Activated CD8-positive, alpha-beta memory T cell treated with anti-CD3 and anti-CD28 coated beads, Interleukin-2, amount 50 U/mL, for 24 hours (primary cell): ENCODE measurements around the gene GNGT1.
"Not testable (repeated sequence)": the region's sequence is repeated elsewhere in the genome, so short reads cannot be mapped to it uniquely, and the experiment has no call there.

Experiments used
- DNase-seq: peaks from one replicate; pipeline ENCODE4 v3.0.0-alpha.2; 2020; ENCODE audit errors: extremely low read depth

The GNGT1 gene

DNA sequence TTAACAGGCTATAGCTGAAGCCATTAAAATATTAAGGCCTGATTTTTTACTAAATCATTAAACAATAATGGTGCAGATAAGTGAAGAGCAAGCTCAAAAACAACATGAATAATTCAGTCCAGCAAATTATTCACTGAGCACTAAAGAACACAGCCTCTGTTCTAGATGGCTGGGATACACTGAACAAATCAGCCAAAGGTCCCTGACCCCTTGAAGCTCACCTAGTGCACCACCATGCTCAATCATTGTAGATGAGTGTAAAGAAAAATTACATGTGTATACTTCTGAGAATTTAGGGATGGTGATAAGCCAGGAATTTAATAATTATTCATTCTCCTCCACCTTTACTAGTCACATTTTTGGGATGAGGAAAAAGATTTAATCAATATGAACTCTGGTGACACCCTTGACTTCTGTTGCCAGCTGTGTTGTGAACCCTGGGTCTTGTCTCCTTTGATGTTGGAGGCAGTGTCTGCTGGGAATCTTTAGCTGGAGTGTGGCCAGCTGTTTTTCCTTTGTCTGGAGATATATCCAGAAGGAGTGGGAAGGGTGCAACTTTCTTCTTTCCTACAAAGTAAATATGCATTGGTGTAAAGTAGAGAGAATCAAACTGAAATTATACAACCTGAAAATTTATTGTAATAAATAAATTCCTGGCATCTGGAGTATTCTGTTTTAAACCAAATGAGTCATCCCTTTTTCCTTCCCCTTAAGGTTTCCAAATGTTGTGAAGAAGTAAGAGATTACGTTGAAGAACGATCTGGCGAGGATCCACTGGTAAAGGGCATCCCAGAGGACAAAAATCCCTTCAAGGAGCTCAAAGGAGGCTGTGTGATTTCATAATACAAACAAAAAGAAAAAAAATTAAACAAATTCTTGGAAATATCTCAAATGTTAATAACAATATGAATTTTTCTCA is 4.0 kb downstream of the GNGT1 start:
- no peak for DNase-seq

DNA sequence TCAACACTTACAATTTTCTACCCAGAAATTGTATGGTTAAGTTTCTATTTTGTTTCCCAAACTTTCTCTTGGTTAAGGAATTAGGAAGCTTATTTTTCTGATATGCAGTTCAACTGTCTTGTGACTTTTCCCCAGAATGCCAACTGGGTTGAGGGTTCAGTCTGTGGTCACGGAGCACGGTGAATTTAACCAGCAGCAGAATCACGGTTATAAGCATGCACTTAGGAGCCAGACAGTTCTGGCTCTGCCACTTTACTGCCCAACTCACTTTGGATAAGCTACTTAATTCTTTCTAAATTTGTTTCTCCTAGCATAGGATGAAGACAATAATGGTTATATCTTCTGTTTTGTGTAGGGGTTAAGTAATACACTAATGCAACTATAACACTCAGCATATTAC is 4.9 kb downstream of the GNGT1 start:
- DNase-seq: not testable (repeated sequence)

DNA sequence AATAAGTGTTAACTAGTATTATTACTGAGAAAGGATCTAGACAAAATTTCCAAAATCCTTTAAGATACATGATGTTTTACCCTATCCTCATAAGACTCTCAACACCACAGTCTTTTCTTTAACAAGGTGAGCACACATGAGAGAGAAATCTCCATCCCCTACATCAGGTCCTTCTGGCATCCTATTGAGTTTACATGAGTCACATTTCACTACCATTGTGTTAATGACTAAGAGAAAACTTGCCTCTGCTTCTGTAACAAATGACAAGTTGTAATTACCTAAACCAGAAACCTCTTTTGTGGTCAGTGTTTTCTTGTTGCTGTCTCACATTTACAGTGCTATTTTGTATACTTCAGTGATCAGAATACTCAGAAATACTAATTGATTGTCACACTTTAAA is 5.3 kb downstream of the GNGT1 start:
- not testable (repeated sequence) for DNase-seq

DNA sequence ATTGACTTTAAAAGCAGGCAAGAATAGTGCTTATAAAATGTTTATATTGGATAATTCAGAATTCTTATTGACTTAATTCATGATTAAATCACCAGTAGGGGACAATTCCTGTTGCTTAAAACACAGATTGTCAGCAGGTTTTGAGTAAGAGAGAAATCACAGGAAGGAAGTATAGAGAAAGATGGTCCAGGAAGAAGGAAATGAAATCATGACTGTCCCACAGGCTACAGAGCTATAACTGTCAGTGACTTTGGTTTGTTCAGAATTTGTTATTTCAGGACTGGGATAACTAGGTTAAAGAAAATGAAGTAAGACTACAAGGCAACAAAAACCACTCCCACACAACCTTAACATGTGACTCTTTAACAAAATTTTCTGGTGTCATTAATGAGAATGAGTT is 6.8 kb downstream of the GNGT1 start:
- no peak for DNase-seq

DNA sequence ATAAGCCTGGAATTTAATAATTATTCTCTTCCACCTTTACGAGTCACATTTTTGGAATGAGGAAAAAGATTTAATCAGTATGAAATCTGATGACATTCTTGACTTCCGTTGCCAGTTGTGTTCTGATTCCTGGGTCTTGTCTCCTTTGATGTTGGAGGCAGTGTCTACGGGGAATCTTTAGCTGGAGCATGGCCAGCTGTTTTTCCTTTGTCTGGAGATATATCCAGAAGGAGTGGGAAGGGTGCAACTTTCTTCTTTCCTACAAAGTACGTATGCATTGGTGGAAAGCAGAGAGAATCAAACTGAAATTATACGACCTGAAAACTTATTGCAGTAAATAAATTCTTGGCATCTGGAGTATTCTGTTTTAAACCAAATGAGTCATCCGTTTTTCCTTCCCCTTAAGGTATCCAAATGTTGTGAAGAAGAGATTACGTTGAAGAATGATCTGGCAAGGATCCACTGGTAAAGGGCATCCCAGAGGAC is 8.3 kb downstream of the GNGT1 start:
- no peak for DNase-seq

DNA sequence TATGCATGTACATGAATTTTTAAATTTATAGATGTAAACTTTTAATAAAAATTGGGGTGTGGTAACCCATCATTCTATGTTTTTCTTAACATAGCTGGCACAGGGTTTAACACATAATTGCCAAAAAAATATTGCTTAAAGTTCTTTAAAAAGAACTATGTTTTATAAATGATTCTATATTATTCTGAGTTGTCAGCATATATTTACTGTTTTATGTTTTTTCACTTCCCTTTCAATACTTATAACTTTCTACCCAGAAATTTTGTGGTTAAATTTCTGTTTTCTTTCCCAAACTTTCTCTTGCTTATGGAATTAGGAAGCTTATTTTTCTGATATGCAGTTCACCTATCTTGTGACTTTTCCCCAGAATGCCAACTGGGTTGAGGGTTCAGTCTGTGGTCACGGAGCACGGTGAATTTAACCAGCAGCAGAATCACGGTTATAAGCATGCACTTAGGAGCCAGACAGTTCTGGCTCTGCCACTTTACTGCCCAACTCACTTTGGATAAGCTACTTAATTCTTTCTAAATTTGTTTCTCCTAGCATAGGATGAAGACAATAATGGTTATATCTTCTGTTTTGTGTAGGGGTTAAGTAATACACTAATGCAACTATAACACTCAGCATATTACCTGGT is 9.0 kb downstream of the GNGT1 start:
- not testable (repeated sequence) for DNase-seq

DNA sequence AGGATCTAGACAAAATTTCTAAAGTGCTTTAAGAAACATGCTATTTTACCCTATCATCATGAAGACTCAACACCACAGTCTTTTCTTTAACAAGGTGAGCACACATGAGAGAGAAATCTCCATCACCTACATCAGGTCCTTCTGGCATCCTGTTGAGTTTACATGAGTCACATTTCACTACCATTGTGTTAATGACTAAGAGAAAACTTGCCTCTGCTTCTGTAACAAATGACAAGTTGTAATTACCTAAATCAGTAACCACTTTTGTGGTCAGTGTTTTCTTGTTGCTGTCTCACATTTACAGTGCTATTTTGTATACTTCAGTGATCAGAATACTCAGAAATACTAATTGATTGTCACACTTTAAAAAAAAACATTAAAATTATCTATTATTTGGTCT is 9.5 kb downstream of the GNGT1 start:
- DNase-seq: not testable (repeated sequence)

DNA sequence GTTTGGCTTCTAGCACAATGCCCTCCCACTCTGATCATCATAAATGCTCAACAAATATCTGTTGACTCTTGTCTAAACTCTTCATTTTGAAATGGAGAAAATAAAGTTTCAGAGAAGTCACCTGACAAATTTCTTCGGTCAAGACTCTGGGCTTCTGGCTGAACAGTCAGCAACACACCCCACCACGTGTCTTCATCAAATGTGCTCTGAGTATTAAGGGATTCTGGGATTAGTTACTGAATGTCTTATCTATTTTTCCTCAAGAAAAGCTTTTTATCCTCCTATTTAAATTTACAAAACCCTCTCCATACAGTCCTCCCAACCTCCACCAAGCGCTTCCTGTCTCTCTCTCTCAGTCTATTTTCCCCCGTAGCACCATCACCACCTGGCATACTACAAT is 9.9 kb downstream of the GNGT1 start:
- not testable (repeated sequence) for DNase-seq

DNA sequence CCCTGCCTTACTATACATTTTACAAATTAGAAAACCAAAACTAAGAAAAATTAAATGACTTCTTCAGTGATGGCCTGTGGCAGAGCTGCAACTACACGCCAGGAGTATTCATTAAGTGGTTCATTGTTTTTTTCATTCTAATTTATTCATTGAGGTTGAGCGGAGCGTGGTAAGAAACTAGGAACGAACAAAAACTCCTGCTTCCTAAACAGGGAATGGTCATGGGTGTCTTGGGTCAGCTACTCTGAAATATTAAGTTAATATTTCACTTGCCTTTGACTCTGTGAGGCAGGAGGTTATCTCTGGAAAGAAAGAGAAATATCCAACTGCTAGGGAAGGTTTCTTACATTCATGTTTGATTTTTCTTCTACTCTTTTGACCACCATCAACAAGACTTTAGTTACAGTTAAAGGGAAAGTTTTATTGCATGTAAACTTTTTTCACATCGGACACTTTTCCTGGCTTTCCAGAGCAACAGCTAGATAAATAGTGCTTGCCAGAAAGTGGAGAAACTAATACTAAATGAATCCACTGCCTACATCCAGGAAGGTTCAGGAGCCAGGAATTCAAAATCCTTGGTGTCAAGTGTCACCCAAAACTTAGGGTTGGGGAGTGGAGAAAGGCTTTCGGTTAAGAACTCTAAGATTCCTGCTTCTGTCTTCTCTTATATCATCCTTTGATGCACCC is 14.3 kb downstream of the GNGT1 start:
- no peak for DNase-seq

DNA sequence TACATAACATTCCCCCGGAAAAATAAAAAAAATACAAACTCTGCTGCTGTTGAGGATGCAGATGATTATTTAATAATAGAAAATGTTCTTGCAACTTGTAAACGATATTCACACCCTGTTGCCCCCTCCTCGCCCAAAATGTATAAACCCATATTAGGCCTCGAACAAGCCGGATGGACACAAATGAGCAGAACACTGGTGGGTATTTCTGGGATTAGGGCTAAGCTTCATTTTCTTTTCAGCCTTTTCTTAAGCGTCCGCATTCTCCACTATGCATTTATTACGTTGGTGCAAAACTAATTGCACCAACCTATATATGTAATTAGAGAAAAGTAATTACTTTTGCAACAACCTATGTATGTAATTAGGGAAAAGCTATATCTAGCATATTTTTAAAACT is 14.8 kb downstream of the GNGT1 start:
- DNase-seq: no peak

DNA sequence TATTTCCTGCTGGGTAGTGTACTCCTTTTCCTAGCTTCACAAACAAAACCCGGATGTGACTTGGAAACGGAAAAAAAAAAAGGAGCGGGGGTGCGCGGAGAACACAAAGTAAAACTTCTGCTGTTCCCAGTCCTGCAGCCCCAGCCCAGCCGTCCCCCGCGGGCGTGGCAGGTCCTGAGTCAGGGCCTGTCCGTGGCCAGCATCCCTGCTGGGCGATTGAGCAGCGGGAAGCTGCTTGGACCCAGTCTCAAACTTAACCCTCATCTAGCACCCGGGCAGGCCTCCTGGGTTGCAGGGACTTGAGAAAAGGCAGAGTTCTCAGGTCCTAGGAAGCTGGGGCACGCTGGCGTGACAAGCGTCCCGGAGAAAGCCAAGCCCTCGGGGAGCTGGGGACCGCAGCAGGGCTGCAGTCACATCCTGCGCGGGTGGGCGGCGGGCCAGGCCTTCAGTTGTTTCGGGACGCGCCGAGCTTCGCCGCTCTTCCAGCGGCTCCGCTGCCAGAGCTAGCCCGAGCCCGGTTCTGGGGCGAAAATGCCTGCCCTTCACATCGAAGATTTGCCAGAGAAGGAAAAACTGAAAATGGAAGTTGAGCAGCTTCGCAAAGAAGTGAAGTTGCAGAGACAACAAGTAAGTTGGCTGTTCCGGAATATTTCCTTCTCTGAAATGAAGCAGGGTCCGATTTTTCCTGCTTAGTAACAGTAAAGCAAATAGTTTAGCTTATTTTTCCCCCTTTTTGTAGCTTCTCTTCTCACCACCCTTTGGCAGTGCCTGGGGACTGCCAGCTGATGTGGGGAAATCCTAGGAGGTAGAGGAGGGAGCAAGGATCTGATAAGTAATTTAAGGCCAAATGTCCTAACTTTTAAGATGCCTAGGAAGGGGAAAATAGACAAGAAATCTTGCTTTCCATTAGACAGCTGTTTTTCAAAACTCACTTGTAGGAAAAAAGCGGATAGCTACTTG is 15.5 kb downstream of the GNGT1 start, which contains the start of gene GNG11:
TSS of gene GNG11 (plus strand) at position 129 of the 960 bp plus-strand sequence. CDS start at position 532, 403 bp downstream.
- no peak for DNase-seq

DNA sequence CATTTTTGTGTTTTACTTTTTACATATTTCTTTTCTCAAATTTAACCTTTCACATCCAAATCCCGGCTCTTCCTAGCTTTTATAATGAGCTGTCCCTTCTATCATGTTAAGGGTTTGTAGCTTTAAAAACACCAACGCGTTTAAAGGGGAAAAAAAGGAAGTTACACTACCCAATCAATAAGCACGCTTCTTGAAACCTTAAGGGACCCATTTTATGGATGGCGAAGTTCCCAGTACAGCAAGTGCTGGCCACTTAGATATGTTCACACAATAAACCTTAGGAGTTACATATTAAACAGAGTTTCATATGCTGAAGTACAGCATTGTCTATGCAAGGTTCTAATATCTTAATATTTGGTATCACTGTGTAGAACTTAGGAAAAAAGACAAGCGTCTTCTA is 16.9 kb downstream of the GNGT1 start:
- DNase-seq: no peak

DNA sequence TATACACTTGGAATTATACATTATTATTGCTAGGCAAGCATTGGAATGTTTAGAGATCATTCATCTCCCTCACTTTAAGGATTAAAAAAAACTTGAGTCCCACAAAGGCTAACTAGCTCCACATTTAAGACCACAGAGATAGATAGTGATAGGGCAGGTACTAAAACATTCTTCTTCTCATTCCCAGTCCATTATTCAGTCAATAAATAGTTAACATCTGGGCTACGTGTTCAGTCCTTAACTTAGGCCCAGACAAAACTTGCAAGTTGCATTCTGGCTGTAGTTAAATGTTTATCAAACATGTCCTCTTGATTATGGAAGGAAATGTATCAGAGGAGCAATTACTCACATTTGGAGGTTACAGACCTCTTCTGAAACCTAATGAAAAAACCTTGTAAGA is 17.6 kb downstream of the GNGT1 start:
- DNase-seq: no peak

DNA sequence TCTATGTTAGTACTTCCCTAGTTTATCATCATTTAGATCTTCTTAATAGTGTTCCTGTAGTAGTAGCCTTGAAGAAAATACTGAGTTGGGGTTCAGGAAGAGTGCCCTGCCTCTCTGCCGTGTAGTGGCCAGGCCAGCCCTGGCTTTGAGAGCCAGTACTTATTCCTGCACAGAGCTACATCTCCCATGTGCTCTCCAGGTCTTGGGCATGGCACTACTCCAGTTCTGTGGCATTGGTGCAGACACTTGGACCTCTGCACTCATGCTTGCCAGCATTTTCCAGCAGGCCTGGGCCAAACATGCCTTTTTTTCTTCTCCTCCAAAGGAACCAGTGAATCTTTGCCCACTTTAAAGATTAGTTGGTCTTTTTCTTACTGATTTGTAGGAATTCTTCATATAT is 20.4 kb downstream of the GNGT1 start:
- DNase-seq: no peak

DNA sequence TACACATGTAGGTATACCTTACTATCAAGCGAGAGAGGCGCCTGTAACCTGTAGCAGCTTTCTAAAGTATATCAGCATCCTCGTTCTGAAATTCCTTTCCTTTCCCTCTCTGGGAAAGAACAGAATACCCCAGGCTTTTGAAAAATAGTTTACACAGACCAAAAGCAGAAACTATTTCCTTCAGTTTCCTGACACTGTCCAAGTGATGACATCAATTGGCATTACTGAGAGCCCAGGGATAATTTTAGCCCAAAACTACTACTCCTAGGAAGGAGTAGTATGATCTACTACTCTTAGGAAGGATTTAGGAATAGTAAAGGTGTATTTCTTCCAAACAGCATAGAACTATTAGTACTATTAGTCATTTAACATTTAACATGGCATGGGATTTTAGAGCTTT is 21.2 kb downstream of the GNGT1 start:
- no peak for DNase-seq

DNA sequence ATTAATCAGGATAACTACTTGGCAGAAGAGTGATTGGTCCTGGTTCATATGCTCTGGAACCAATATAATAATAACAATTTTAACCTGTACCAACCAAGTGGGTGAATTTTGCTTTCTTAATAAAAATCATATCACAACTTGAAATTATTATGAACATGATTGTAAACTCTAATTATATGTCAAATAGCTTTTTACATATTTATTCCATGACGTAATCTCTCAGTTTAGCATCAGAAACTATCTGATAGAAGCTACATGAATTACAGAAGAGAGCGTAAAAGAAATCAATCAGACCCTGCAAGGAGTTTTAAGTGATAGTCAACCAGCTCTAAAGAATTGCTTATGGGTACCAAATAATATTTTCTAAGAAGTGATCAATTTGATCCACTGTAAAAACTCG is 25.3 kb downstream of the GNGT1 start:
- DNase-seq: no peak

DNA sequence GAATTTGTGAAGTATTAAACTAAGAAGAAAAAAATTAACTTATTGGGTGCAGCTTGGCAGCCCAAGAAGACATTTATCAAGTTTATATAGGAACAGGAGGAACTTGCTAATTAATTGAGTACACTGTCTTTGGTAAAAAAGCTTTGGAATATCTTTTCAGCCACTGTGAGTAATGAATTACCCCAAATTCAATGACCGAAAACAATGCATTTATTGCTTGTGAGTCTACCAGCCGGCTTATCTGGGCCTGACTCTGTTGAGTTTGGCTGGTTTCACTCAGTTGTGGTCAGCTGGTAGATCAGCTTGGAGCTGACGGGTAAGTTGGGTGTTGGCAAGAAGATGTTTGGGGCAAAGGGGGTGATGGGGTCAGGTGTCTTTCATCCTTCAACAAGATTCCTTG is 26.8 kb downstream of the GNGT1 start:
- no peak for DNase-seq

DNA sequence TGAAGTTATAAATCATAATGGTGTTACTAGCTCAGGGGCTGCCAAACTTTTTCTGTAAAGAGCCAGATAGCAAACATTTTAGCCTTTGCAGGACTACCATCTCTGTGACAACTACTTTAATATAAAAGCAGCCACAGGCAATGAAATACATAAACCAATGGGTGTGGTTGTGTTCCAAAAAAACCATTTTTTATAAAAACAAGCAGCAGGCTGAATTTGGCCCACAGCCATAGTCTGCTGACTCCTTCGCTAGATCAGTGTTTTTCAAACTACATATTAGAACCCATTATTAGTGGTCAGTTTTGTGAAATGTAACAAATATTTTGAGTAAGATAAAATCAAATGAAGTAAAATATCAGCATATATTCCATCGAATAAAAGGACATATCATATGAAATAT is 28.7 kb downstream of the GNGT1 start:
- no peak for DNase-seq

DNA sequence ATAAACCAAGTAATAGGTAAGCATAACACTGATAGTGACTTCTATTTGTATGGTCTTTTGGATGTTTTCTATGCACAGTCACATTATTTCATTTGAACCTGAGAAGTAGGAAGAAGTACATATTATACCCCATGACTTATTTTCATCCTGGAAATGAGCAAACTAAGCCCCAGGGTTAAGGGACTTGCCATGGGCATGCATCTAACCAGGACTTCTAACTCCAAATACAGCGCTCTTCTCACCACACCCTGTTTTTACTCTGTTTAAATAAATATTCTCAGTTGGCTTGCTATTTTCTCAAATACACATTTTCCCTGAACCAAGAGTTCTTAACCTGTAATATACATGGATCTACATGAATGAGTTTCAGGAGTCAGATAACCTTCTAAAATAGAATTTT is 31.5 kb downstream of the GNGT1 start:
- no peak for DNase-seq

DNA sequence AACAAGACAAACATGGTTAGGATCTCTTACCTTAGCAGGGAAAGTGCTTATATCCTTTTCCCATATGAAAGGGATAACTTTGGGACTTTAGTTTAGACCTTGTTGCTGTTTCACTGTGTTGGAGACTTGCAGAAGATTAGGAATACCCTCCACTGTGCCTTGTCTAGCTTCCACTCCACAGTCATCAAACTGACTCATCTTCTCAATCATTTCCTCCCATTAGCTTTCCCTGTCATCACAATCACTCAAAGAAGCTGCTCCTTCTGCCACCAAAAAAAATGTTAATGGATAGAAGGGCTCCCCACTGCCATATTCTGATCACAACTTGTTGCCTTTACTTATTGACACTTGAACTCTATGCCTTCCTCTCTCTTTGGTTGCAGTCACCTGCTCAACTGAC is 31.9 kb downstream of the GNGT1 start:
- DNase-seq: no peak

DNA sequence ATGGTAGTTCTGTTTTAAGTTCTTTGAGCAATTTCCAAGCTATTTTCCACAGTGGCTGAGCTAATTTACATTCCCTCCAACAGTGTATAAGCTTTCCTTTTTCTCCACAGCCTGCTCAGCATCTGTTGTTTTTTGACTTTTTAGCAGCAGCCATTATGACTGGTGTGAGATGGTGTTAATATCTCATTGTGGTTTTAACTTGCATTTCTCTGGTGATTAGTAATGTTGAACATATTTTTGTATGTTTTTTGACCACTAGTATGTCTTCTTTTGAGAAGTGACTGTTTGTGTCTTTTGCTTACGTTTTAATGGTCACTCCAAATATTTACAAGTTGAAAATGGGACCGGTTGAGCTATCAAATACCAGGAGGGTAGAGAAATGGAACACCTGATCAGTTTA is 35.6 kb downstream of the GNGT1 start:
- DNase-seq: no peak
